Calu3 (cell line): ENCODE measurements around the gene TTC9. TPM values are rescaled to one million over a fixed set of nuclear protein-coding genes. Genes with fewer than 3 reads are reported as not detected.

Experiments used
- BruUV-seq: library from RNA; stranded (reverse); fragments of 400-500 nt; replicated peaks from 2 replicates; lab custom pipeline; 2021; lab: Mats Ljungman, UMichigan
- CTCF ChIA-PET: fragments of 300-600 bp; sonication (Branson Sonifier 250); formaldehyde crosslinking; loops from one replicate; lab custom pipeline; 2022; ENCODE audit warnings: antibody characterized with exemption; lab: Charles Lee
- DNase-seq: peaks from one replicate; pipeline ENCODE4 v3.0.0; 2022
- H3K27ac Mint-ChIP-seq: one replicate; pipeline ENCODE4 v1.8.0; 2022; ENCODE audit warnings: mixed read lengths; ENCODE audit not compliant: unreplicated experiment
- H3K27me3 Mint-ChIP-seq: one replicate; pipeline ENCODE4 v1.8.0; 2022; ENCODE audit warnings: mixed read lengths; ENCODE audit not compliant: unreplicated experiment
- H3K36me3 Mint-ChIP-seq: one replicate; pipeline ENCODE4 v1.8.0; 2022; ENCODE audit warnings: mild to moderate bottlenecking, moderate library complexity, mixed read lengths; ENCODE audit not compliant: insufficient read depth, unreplicated experiment
- H3K4me1 Mint-ChIP-seq: one replicate; pipeline ENCODE4 v1.8.0; 2022; ENCODE audit warnings: mild to moderate bottlenecking, low read depth, mixed read lengths; ENCODE audit not compliant: unreplicated experiment
- H3K4me3 Mint-ChIP-seq: one replicate; pipeline ENCODE4 v1.8.0; 2022; ENCODE audit warnings: mild to moderate bottlenecking, low read depth, moderate library complexity, mixed read lengths; ENCODE audit not compliant: unreplicated experiment
- H3K9me3 Mint-ChIP-seq: one replicate; pipeline ENCODE4 v1.8.0; 2022; ENCODE audit warnings: low read depth, mixed read lengths; ENCODE audit not compliant: unreplicated experiment
- intact Hi-C: fragments of 100-400 bp; cut with micrococcal nuclease; formaldehyde crosslinking; loops from one replicate; pipeline ENCODE4 v1.10.0; 2022; ENCODE audit not compliant: unreplicated experiment
- total RNA-seq: library from RNA; stranded (reverse); gene quantifications from 2 replicates; pipeline ENCODE4 v1.2.3, GENCODE V29; 2022
- TF ChIP-seq, protein P1 (sequence below): fragments of 200-600 bp; IDR thresholded peaks from one replicate; pipeline ENCODE4 v1.8.0; 2022; ENCODE audit warnings: antibody characterized with exemption; ENCODE audit not compliant: unreplicated experiment

TTC9 gene
- total RNA-seq, 1 experiment from 2014 or later = 9.8 TPM

DNA sequence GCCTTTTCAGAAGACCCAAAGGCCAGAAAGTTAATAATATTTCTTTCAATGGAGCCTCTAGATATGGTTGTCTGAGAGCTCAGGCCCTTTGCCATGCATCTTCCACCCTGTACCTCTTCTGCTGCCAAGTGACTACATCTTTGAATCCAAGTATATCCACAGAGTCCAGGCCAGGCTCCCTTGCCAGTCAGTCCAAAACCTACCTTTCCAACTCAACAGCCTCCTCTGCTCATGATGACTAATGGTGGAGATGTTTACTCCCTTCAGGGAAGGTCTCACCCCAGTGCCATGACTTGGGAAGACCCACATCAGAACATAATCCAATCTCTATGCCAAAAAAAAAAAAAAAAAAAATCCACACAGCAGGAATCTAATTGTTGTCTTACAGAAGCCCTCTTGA is 20.4 kb downstream of the TTC9 start:
- peak overlapping the region; percentile 14 for H3K27ac Mint-ChIP-seq
- CTCF ChIA-PET = no interaction called here
- no peaks in the 10 kb centered on the region for H3K9me3 Mint-ChIP-seq
- TF ChIP-seq, protein P1, sequence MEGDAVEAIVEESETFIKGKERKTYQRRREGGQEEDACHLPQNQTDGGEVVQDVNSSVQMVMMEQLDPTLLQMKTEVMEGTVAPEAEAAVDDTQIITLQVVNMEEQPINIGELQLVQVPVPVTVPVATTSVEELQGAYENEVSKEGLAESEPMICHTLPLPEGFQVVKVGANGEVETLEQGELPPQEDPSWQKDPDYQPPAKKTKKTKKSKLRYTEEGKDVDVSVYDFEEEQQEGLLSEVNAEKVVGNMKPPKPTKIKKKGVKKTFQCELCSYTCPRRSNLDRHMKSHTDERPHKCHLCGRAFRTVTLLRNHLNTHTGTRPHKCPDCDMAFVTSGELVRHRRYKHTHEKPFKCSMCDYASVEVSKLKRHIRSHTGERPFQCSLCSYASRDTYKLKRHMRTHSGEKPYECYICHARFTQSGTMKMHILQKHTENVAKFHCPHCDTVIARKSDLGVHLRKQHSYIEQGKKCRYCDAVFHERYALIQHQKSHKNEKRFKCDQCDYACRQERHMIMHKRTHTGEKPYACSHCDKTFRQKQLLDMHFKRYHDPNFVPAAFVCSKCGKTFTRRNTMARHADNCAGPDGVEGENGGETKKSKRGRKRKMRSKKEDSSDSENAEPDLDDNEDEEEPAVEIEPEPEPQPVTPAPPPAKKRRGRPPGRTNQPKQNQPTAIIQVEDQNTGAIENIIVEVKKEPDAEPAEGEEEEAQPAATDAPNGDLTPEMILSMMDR = no peak
- BruUV-seq = no TSS peak
- intact Hi-C loops = loop anchor here (5.0 kb wide), 1 partner anchor 45 kb away; no protein-coding TSS in a partner anchor
- no peak overlapping the region for H3K4me3 Mint-ChIP-seq
- DNase-seq = no peak
- H3K36me3 Mint-ChIP-seq = peaks cover 15% of the 10 kb centered on the region
- H3K4me1 Mint-ChIP-seq = peaks cover 60% of the 10 kb centered on the region
- no peaks in the 10 kb centered on the region for H3K27me3 Mint-ChIP-seq

- H3K4me3 Mint-ChIP-seq = no peak overlapping the region
- DNase-seq = no peak
- peaks cover 63% of the 10 kb centered on the region for H3K4me1 Mint-ChIP-seq
- no peaks in the 10 kb centered on the region for H3K27me3 Mint-ChIP-seq
- peaks cover 15% of the 10 kb centered on the region for H3K36me3 Mint-ChIP-seq
- no peaks in the 10 kb centered on the region for H3K9me3 Mint-ChIP-seq
- intact Hi-C loops = loop anchor here (5.0 kb wide), 1 partner anchor 44 kb away; no protein-coding TSS in a partner anchor
- CTCF ChIA-PET = no interaction called here
- TF ChIP-seq, protein P1 = no peak
- no TSS peak for BruUV-seq
- H3K27ac Mint-ChIP-seq = peak overlapping the region; percentile 62
These were observed 21.1 kb downstream of the TTC9 start for GRCh38 chr14:70662816-70663215.

DNA sequence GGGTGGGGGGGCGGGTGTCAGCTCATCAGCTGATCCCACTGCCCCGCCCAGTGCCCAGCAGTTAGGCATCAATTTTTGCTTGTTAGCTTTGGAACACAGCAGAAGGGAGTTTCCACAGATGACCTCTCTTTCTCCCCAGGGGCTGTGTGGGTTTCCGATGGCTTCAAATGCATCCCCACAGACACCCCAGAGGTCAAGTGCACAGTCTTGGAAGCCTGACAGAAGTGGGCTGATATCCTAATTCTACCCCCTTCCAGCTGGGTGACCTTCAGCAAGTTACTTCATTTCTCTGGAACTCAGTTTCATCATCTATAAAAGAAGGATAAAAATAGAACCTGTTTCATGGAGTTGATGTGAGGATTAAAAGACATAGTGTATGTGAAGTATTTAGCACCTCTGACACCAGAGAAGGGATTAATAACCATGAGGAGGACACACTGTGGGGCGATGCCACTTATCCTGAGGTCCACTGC is 22.0 kb downstream of the TTC9 start:
- H3K4me1 Mint-ChIP-seq = peaks cover 63% of the 10 kb centered on the region
- no peak overlapping the region for H3K4me3 Mint-ChIP-seq
- DNase-seq = no peak
- no peaks in the 10 kb centered on the region for H3K9me3 Mint-ChIP-seq
- CTCF ChIA-PET = interaction anchor here (0.5 kb wide), 1 partner anchor 27 kb away, joined by 3 read pairs; no protein-coding TSS in a partner anchor
- intact Hi-C loops = loop anchor here (5.0 kb wide), 1 partner anchor 44 kb away; no protein-coding TSS in a partner anchor
- peaks cover 15% of the 10 kb centered on the region for H3K36me3 Mint-ChIP-seq
- no peak overlapping the region for H3K27ac Mint-ChIP-seq
- no TSS peak for BruUV-seq
- TF ChIP-seq, protein P1 = no peak
- H3K27me3 Mint-ChIP-seq = no peaks in the 10 kb centered on the region

- peaks cover 63% of the 10 kb centered on the region for H3K4me1 Mint-ChIP-seq
- H3K27me3 Mint-ChIP-seq = no peaks in the 10 kb centered on the region
- intact Hi-C loops = loop anchor here (5.0 kb wide), 1 partner anchor 42 kb away; no protein-coding TSS in a partner anchor
- TF ChIP-seq, protein P1 = no peak
- CTCF ChIA-PET = interaction anchor here (1.1 kb wide), 1 partner anchor 43 kb away, joined by 5 read pairs; no protein-coding TSS in a partner anchor
- peaks cover 15% of the 10 kb centered on the region for H3K36me3 Mint-ChIP-seq
- H3K9me3 Mint-ChIP-seq = no peaks in the 10 kb centered on the region
- peak; percentile 32 for DNase-seq
- BruUV-seq = no TSS peak
- peak overlapping the region; percentile 41 for H3K4me3 Mint-ChIP-seq
- H3K27ac Mint-ChIP-seq = peak overlapping the region; percentile 91
These were observed 23.2 kb downstream of the TTC9 start for GRCh38 chr14:70664698-70665447.
